Right lobe of liver (tissue), 6 donors: ENCODE data around the gene TMEM225B. TPM values are rescaled to one million over a fixed set of nuclear protein-coding genes. Genes with fewer than 3 reads are reported as not detected.

Experiments
- ATAC-seq, 4 donors: fragments of 200-7000 bp; cut with Tn5 transposase; one replicate each; pipeline ENCODE4 v1.9.1; 2020; ENCODE audit warnings: mild to moderate bottlenecking in 4 of 4, moderate library complexity in 4 of 4
- DNase-seq, 3 donors: peaks; one replicate each; pipeline ENCODE4 v3.0.0-alpha.2; 2020
- H3K27ac ChIP-seq, 3 donors: fragments of 200-600 bp; one replicate each; pipeline ENCODE4 v1.8.0; 2022
- H3K27me3 ChIP-seq, 2 donors: fragments of 200-600 bp; one replicate each; pipeline ENCODE4 v1.8.0; 2022
- H3K36me3 ChIP-seq, 4 donors: fragments of 200-600 bp; sonication (generic) in 1 of 4; one replicate each; pipeline versions ENCODE4 v1.5.1 to v1.8.0; 2017 to 2022; ENCODE audit warnings: control low read depth in 1 of 4
- H3K4me1 ChIP-seq, 4 donors: fragments of 200-600 bp; sonication (generic) in 1 of 4; one replicate each; pipeline versions ENCODE4 v1.5.1 to v1.8.0; 2017 to 2022; ENCODE audit warnings: control low read depth in 1 of 4
- H3K4me3 ChIP-seq, 3 donors: fragments of 200-600 bp; one replicate each; pipeline ENCODE4 v1.8.0; 2022
- H3K9me3 ChIP-seq, 4 donors: fragments of 200-600 bp; sonication (generic) in 1 of 4; one replicate each; pipeline versions ENCODE4 v1.5.1 to v1.8.0; 2017 to 2022; ENCODE audit warnings: control low read depth in 1 of 4
- CTCF ChIP-seq, 4 donors: fragments of 200-600 bp in 3 of 4; fragments of 450-650 bp in 1 of 4; IDR thresholded peaks; one replicate each; pipeline versions ENCODE4 v1.5.1 to v1.8.0; 2016 to 2022; ENCODE audit warnings: antibody characterized with exemption in 4 of 4, mild to moderate bottlenecking in 2 of 4
- POLR2A ChIP-seq: fragments of 450-650 bp; IDR thresholded peaks from one replicate; pipeline ENCODE4 v1.6.1; 2017; ENCODE audit warnings: antibody characterized with exemption, mild to moderate bottlenecking
- WGBS: methylation state at CpG from one replicate; pipeline ENCODE4 v1.1.6; 2018; ENCODE audit warnings: low coverage, low lambda C conversion rate; ENCODE audit not compliant: insufficient coverage; ENCODE audit errors: missing lambda C conversion rate; 5-methylcytosine and 5-hydroxymethylcytosine counted together
- intact Hi-C, 2 donors: fragments of 100-400 bp; cut with DNase I; formaldehyde crosslinking; loops; one replicate each; pipeline versions ENCODE4 v1.11.2 to v1.14.1; 2022
- total RNA-seq, 6 experiments: library from RNA; depleted of rRNA in 2 of 6; stranded (reverse); fragments of >200 nt in 2 of 6; fragmentation: NEBNext Ultra II Directional in 3 of 6; extraction: Animal tissue kit (Norgen Biotek cat#: 25700) in 3 of 6; gene quantifications; one replicate each; pipeline versions ENCODE4 v1.1.0 to v1.2.4, GENCODE V29; 2016 to 2023
- donor health status: DM: no; HTN: yes; CAD: no.
- donor health status: DM: no; HTN: no; CAD: no.
- donor health status: DM: no; HTN: no; CAD: no.
- donor health status: DM: no; HTN: yes; CAD: no.
- donor health status: DM: no; HTN: yes; CAD: no.

TMEM225B gene
- total RNA-seq, 6 experiments from 2014 or later = 0.25 to 1.4 (median 0.29) TPM; not detected in 2

DNA sequence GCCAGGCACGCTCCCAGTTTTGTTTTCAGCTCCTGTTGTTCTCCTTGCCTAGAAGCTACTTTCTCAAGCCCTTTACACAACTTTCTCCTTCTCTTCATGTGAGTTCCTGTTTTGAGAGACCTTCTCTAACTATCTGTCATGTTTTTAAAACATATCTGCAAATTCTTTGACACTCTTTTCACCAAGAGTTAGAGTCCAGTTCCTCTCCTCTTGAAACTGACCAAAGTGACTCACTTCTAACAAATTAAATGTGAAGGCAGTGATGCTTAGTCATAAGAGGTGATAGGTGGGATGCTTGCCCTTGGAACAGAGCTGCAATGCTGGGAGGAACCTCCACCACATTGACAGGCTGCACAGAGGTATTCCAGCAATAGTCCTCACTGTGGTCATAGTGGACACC lies 44.0 kb downstream of the TMEM225B start:
- 82% methylated on average over 1 of the region's 1 CpG for WGBS
- Histone ChIP-seq H3K4me1 (no peaks in the 10 kb centered on the region), H3K4me3 (no peak overlapping the region), H3K36me3 (no peaks in the 10 kb centered on the region), H3K27me3 (no peaks in the 10 kb centered on the region), H3K27ac (no peak overlapping the region), H3K9me3 (no peaks in the 10 kb centered on the region)
- intact Hi-C loops = no loop called here
- TF ChIP-seq POLR2A (no peak), CTCF (IDR thresholded peaks at IDR 0.05) (no peak)
- no peak for DNase-seq
- no peak for ATAC-seq

GRCh38 chr7:99643464-99643863 lies 45.4 kb downstream of the TMEM225B start:
- ATAC-seq = no peak
- Histone ChIP-seq H3K4me1 (no peaks in the 10 kb centered on the region), H3K27ac (no peak overlapping the region), H3K4me3 (no peak overlapping the region), H3K36me3 (peaks cover 0 to 2% (median 0%) of the 10 kb centered on the region in 4 donors), H3K9me3 (no peaks in the 10 kb centered on the region), H3K27me3 (no peaks in the 10 kb centered on the region)
- WGBS = 100% methylated on average over 2 of the region's 2 CpGs
- TF ChIP-seq POLR2A (no peak), CTCF (IDR thresholded peaks at IDR 0.05) (no peak)
- no peak for DNase-seq
- intact Hi-C loops = no loop called here

DNA sequence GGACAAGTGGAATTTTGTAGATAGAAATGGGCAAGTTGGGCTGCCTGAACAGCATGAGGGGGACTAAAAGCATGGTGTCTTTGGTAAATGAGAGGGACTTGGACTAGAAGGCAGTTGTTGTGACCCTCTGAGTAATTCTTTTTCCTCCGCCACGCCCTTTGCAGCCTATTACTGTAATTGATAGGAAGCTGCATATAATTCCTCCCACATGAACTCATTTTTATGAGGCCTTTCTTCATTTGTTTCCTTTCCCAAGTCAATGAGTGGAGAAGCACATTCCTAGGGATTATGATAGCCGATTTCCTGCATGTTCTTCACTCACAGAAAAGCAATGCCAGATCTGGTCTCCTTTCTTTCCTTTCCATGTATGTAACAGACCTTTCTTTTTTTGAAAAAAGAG lies 46.4 kb downstream of the TMEM225B start:
- H3K9me3 ChIP-seq = no peaks in the 10 kb centered on the region
- no peaks in the 10 kb centered on the region for H3K27me3 ChIP-seq
- 90% methylated on average over 3 of the region's 3 CpGs for WGBS
- DNase-seq (no peak), ATAC-seq (no peak)
- H3K4me3 ChIP-seq = no peak overlapping the region
- TF ChIP-seq CTCF (IDR thresholded peaks at IDR 0.05) (no peak), POLR2A (no peak)
- H3K36me3 ChIP-seq = peaks cover 0 to 5% (median under 1%) of the 10 kb centered on the region in 4 donors
- no peak overlapping the region for H3K27ac ChIP-seq
- intact Hi-C loops = no loop called here
- no peaks in the 10 kb centered on the region for H3K4me1 ChIP-seq

DNA sequence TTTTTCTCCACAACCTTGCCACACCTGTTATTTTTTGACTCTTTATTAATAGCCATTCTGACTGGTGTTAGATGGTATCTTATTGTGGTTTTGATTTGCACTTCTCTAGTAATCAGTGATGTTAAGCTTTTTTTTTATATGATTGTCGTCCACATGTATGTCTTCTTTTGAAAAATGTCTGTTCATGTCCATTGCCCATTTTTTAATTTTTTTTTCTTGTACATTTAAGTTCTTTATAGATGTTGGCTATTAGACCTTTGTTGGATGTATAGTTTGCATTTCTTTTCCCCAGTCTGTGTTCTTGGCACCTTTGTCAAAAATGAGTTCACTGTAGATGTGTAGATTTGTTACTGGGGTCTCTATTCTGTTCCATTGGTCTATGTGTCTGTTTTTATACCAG lies 47.5 kb downstream of the TMEM225B start:
- no peaks in the 10 kb centered on the region for H3K4me1 ChIP-seq
- H3K27me3 ChIP-seq = no peaks in the 10 kb centered on the region
- ATAC-seq (no peak), DNase-seq (no peak)
- peaks cover 0 to 5% (median under 1%) of the 10 kb centered on the region in 4 donors for H3K36me3 ChIP-seq
- no peak for TF ChIP-seq POLR2A
- no peak for TF ChIP-seq CTCF (IDR thresholded peaks at IDR 0.05)
- 100% methylated on average over 1 of the region's 1 CpG for WGBS
- no peak overlapping the region for H3K4me3 ChIP-seq
- intact Hi-C loops = no loop called here
- H3K9me3 ChIP-seq = no peaks in the 10 kb centered on the region
- H3K27ac ChIP-seq = no peak overlapping the region

DNA sequence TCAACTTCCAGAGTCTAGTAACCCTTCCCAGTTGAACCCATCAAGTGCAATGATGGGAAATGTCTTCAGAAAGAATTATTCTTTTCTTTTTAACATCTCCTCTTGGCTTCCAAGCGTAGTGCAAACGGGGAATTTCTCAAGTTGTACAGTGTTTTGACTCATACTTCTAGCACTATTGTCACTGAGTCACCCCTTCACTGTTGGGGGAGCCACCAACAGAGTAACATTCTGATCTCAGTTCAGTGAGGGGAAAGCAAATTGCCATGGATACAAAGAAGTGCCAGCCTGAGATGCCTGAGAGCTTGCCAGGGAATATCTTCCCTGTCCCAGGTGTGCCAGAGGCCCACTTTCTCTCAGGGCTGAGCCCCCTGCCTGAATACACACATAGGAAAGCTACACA lies 50.8 kb downstream of the TMEM225B start:
- no peak overlapping the region for H3K27ac ChIP-seq
- DNase-seq (no peak), ATAC-seq (no peak)
- H3K4me1 ChIP-seq = no peaks in the 10 kb centered on the region
- no peaks in the 10 kb centered on the region for H3K9me3 ChIP-seq
- H3K36me3 ChIP-seq = peaks cover 0 to 5% (median under 1%) of the 10 kb centered on the region in 4 donors
- no peak for TF ChIP-seq POLR2A
- TF ChIP-seq CTCF (IDR thresholded peaks at IDR 0.05) = no peak
- no peak overlapping the region for H3K4me3 ChIP-seq
- 100% methylated on average over 2 of the region's 2 CpGs for WGBS
- intact Hi-C loops = no loop called here
- H3K27me3 ChIP-seq = no peaks in the 10 kb centered on the region
